ENCODE measurements around the gene ZNF202.
"Not testable (repeated sequence)": the region's sequence is repeated elsewhere in the genome, so short reads cannot be mapped to it uniquely, and the experiment has no call there.

ZNF202 gene

DNA sequence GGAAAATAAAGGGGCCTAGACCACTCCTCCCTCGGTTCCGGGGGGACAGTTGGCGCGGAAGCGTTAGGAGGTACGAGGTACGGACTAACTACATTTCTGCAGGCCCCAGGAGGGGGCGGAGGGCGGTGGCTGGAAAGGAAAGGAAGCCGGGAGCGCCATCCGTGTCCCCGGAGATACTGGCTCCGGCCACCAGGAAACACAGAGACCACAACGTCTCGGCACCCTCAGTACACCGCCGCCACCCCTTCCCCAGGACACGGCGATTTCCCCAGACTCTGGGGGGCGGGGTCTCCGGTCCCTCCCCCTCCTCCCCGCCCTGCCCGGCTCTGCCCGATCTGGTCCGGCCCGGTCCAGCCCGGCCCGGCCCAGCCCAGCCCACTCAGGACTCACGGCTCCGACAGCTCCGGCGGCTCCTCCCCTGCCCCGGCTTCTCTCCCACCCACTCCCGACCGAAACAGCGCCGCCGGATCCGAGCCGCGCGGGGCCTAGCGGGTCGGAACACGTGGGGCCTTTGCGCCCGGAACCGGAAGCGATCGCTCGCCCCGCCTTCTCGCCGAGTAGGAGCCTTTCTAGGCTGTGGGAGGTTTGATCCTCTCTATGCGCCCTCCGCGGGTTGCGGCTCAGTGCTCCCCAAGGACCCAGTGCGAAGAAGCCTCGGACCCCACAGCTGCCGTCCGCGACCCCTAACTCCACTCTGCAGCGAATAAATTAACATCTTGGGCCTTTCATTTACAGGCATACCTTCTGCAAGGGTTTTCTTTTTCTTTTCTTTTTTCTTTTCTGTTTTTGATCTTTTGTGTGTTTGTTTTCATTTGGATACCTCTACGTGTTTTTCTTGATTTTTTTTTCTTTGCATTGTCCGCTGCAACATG lies at the start of gene ZNF202:
Gene ZNF202, minus strand, starts transcription at position 502 of the 872 bp plus-strand sequence. CDS start 10,772 bp downstream, outside the sequence.
- DNase-seq = peak; percentile 92

DNA sequence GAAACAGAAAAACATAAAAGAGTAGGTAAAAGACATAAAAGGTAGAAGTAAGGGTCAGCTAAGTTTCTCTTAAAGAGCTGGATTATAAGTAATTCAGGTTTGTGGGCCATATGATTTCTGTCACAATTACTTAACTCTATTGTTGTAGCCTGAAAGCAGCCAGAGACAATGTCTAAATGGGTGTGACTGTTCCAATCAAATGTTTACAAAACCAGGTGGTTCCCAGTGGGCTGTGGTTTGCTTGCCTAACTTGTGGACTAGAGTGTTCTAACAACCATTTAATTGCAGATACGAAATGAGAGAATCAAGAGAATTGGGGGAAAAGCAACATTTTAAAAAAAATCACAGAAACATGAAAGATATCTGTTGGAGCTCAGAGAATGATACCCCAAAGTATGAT lies 42.1 kb upstream of the ZNF202 start:
- DNase-seq = no peak

DNA sequence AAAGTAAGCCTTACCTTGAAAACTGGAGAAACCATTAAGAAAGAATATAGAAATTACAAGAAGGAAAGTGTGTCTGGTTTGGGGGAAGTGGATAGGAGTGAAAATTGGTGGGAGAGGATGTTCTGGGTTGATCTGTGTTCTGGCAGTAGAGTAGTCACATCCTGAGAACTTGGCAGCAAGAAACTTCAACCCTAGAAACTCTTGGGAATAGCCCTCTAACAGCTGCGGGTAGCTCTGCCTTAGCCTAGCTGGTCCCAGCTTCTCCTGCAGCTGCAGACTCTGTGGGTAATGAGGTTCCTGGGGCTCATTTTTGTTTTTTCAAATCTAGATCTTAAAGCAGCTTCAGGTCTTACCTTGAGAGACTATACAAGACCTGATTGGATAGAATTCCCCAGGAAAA lies 37.1 kb upstream of the ZNF202 start:
- no peak for DNase-seq

DNA sequence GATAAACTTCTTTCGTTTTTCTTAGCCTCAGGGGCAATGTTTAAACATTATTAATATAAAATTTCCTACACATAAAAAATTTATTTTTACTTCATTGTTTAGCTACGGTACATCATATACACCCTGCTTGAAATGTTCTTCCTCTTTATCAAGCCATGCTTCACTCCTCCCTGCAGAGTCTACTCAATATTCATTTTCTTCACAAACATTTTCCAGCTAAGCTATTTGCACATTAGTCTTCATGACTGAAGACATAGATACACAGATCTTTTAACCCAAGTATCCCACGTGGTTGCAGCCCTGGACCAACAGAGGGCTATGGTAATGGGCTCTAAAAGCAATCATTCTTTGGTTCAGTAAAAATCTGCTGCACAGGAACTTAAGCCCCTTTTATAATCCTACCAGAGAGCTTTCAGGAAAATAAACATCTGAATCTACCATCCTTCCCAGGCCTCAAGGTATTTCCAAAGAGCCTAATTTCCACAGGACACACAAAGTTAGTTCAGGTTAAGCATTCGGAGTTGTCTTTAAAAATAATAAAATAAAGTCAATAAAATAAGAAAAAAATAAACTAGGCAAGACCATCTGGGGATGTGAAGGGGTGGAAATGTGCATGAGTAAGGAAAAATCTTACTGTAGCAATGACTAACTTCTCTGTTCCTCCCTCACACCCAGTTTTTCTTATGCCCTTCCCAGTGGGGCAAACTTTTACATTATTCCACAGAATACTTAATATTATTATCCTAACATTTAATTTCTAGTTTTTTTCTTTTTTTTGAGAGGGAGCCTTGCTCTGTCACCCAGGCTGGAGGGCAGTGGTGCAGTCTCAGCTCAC lies 34.5 kb upstream of the ZNF202 start:
- DNase-seq = no peak

DNA sequence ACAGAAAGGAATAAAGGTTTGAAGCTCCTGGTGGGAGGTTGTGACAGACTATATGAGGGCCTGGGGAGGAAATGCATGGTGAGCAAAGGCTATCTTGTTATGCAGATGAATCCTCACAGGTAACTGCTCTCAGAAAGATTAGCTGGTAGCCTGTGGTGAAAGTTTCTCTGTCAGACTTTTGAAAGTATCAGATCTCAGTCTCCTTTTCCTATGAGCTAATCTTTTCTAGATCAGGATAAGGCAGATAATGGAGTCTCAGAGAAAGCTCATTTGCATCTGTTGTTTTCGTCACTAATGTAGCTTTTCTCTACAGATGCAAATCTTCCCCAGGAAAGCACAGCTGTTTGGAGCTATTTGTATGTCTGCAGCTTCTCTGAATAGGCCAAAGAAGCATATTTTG lies 33.8 kb upstream of the ZNF202 start:
- DNase-seq = no peak

DNA sequence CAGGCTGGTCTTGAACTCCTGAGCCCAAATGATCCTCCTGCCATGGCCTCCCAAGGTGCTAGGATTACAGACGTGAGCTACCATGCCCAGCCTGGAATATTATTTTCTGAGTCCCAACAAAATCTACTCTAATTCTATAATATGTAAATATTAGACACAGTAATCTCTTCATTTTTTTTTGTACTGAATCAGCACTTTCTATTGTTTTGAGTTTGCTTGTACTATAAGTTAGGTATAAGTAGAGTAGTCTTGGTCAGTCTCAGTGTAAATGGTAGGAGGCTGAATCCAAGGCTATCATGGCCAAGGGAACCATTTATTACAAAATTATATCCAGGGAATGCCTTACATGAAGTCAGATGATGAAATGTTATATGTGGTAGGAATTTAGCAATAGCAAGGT lies 32.5 kb upstream of the ZNF202 start:
- no peak for DNase-seq

DNA sequence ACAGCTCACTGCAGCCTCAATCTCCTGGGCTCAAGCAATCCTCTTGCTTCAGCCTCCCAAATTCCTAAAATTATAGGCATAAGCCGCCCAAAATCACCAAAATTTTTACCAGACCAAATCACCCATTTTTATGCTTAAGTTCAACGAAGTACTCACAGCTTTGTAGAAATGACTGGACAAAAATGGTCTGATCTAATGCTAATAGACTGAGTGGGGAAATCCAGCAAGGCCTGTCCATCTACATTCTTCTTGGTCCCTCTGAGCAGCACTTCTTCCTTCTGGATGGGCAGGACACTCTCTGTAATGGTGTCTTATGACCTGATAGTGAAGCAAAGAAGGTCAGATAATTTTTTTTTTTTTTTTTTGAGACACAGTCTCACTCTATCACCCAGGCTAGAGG lies 31.6 kb upstream of the ZNF202 start:
- DNase-seq = no peak

DNA sequence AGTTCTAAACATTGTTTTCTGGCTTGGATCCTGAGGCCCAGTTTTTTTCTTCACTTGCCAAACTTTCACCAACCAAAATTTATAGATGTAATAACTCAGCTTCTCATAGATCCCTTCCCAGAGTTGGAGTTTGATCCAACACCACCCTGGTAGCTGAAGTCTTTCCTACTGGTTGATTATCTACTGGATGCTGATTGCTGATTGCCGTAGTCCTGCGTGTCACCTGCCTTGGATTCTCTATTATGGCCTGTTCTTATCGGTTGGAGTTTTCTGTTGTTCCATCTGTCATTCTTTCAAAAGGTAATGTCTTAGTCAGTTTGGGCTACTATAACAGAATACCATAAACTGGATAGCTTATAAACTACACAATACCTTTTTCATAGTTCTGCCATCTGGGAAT lies 30.2 kb upstream of the ZNF202 start:
- DNase-seq = no peak

DNA sequence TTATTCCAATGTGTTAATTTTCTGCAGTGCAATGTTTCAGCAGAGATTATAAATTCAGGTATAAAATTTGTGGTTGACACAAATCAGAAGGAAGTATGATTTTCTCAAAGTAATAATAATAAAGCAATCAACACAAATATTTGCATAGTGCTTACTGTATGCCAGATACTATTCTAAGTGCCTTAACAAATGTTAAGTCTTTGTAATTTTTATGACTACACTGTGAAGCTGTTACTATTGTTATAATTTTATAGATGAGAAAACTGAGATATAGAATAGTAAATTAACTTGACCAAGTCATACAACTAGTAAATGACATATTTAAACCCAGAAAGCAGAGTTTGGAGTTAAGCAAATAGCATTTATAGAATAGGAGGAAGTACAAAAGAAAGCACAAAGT lies 29.3 kb upstream of the ZNF202 start:
- no peak for DNase-seq

DNA sequence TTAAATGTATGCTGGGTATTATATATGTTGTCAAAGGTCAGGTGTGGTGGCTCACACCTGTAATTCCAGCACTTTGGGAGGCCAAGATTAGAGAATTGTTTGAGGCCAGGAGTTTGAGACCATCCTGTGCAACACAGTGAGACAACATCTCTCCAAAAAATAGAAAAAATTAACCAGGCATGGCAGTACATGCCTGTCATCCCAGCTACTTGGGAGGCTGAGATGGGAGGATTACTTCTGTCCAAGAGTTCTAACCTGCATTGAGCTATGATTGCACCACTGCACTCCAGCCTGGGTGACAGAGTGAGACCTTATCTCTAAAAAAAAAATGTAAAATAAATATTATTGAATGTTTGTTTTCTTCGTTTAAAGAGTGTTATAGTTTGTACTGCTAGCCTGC lies 24.1 kb upstream of the ZNF202 start:
- no peak for DNase-seq

DNA sequence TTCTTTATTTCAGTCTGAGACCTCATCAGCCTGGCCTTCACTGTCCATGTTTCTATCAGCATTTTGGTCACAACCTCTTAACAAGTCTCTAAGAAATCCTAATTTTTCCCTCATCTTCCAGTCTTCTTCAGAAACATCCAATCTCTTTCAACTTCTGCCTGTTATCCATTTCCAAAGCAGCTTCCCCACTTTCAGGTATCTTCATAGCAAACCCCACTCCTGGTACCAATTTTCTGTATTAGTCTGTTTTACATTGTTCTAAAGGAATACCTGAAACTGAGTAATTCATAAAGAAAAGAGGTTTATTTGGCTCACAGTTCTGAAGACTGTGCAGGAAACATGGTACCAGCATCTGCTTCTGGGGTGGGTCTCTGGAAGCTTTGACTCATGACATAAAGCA lies 21.0 kb upstream of the ZNF202 start:
- DNase-seq = no peak

DNA sequence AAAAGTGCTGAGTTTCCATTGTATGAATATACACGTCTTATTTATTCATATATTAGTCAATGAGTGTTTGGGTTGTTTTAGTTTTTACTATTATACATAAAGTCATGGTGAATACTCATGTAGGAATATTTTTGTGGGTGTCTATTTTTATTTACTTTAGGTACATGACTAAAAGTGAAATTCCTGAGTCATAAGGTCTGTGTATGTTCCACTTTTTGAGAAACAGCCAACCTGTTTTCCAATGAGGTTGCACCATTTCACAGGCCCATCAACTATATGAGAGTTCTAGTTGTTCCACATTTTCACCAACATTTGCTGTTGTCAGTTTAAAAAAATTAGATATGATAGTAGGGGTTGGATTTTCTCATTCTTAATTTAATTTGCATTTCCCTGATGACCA lies 19.4 kb upstream of the ZNF202 start:
- DNase-seq = no peak

DNA sequence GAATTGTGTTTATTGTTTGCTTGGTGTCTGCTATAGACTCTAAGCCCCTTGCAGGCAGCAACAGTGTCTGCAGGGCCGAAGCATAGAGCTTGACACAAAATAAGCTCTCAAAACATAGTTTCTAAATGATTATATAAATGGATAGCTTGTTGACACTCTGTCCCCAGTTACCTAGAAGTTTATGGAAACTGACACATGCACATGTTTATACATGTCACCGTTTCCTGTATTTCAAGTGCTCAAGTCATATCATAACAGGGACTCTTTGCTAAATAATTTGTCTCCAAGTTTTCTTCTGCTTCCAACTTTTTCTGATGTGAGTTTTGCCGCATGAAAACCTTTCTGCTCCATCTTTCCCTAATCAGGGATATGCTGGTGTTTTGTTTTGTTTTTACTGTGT lies 16.5 kb upstream of the ZNF202 start:
- DNase-seq = no peak

DNA sequence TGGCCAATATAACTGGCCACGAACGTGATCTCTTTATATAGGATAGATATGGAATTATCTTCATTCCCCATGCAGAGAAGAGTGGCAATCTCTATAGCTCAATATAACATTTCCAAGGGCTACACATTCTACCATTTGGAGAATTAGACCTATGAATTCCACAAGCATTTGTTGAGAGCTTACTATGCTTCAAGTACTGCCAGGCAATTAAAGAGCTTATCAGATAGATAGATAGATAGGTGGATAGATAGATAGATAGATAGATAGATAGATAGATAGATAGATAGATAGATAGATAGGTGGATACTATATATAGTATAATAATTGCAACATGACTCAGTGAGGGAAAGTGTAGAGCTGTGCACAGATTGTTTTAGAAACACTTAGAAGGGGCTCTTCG lies 14.4 kb upstream of the ZNF202 start:
- DNase-seq = no peak

DNA sequence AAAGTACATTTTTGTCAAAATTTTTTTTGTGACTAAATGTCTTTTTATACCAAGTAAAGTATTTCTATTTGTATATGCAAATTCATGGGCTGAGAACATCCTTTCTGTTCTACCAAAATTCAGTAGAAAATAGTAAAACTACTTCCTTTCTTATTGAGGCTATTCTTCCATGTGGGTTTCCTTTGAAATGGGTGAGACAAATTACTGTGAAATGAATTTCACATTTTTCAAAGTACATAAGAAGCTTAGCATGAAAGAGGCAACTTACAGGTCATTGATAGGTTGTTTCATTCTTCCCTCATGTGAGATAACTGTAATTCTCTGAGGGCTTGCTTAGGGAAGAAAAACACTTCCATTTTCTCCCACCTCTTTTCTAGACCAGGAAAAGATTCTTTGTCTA lies 13.9 kb upstream of the ZNF202 start:
- DNase-seq = no peak

DNA sequence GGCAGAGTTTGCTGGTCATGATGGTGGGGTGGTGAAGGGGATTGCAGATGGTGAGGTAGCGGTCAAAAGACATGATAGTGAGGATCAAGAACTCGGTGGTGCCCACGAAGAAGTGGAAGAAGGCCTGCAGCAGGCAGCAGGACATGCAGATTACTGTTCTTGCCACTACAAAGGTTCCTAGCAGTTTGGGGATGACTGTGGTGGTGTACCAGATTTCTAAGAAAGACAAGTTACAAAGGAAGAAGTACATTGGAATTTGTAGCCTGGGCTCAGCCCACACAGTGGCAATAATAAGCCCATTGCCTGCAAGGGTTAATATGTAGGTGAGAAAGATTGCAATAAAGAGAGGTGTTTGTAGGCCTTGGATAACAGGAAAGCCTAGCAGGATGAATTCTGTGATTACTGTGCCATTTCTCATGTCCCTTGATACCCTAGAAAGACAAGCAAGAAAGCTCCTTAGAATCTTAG lies 12.7 kb upstream of the ZNF202 start, which contains the start of gene OR6X1:
Gene OR6X1, minus strand, starts transcription at position 418 of the 468 bp plus-strand sequence. Its CDS starts 0 bp downstream, at position 418.
- no peak for DNase-seq

DNA sequence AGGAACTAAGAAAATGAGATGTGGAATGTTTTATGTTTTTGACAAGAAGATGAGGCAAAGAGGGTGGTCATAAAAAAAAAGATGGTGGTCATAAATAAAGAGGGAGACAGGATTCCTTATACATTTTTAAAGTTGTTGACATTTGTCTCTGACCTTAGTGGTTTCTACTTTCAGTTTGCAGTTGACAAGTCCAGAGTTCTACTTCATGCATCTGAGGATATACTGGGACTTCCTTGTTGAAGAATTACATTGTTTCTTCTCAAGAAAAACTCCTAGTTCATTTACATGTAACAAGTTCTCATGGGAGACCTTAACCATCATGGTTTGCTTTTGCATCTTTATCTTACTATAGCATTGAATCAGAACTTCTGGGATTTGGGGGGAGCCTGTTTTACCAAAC lies 11.7 kb upstream of the ZNF202 start:
- DNase-seq = no peak

DNA sequence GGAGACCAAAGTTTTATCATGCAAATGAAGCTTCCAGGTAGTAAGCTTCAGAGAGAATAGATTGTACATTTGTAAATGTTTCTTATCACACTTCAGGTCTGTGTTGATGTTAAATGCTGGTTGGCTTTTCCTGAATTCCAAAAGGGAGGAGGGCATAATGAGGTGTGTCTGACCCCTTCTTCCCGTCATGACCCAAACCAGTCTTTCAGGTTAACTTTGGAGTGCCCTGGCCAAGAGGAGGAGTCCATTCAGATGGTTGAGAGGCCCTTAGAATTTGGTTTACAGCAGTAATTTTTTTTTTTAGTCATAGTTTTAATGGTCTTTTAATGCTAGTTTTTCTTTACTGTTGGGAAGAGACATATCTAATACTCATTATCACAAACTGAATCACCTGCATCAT lies 10.3 kb upstream of the ZNF202 start:
- no peak for DNase-seq

DNA sequence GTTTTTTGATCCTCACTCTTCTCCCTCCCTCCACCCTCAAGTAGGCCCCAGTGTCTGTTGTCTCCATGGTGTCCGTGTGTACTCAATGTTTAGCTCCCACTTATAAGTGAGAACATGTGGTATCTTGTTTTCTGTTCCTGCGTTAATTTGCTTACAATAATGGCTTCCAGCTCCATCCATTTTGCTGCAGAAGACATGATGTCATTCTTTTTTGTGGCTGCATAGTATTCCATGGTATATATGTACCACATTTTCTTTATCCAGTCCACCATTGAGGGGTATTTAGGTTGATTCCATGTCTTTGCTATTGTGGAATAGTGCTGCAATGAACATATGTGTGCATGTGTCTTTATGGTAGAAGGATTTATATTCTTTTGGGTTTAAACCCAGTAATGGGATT lies 6.9 kb upstream of the ZNF202 start:
- DNase-seq = not testable (repeated sequence)

DNA sequence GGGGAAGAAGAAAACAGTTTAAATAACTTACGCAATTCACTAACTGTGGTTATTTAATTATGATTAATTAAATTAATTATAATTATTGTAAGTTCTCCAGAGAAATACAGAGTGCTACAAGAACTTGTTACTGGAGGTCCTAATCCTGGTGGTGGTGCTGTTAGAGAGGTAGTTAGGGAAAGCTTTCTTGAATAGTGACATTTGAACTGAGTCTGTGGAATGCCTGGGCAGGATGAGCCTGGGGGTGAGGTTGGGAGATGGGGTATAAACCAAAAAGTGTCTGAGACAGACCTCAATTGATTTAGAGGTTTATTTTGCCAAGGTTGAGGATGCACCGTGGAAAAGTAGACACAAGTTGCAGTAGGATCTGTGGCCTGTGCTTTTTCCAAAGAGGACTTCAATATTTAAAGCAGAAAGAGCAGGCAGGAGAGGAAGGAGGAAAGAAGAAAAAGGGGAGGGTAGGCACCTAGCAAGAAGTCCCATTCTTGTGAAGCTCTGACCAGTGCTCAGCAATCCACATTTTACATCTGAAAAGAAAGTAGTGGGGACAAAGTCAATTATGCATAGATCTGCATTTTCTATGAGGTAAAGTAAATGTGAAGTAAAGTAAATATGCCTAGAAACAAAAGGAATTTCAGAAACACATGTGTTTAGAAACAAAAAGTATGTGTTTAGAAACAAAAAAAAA lies 4.4 kb upstream of the ZNF202 start:
- DNase-seq = no peak

DNA sequence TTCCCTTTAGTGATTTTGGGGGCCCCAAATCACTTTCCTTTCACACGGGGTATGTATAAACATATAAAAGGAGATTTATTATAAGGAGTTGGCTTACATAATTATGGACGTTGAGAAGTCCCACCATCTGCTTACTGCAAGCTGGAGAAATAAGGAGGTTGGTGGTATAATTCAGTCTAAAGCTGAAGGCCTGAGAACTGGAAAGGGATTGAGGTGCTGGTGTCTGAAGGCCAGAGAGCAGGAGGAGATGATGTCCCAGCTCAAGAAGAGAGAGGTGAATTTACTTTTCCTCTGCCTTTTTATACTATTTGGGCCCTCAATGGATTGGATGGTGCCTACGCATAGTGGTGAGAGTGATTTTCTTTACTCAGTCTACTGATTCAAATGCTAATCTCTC lies 1.3 kb upstream of the ZNF202 start:
- no peak for DNase-seq

DNA sequence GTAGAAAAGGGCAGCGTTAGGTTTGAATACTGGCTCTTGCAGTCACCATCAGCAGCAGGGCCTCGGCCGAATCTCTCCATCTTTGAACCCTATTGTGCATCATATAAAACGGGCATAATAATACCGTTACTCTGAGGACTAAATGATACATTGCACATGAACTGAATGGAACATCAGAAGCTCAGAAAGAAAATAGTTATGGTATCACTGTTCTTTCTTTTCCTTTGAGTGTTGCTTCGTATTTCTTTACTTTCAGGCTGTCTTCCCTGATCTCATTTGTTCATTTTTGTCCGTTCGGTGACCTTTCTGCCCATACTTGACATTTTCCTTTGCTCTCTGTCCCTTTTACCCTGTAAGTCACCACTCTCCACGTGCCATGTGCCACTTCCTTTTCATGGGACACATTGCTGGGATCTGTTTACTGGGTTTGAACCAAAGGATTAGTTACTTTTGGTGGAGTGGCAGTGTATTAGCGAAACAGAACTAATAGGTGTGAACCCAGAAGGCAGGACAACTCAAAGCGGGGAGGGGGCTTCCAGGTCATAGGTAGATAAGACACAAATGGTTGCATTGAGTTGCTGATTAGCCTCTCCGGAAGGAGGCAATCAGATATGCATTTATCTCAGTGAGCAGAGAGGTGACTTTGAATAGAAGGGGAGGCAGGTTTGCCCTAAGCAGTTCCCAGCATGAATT lies 717 bp upstream of the ZNF202 start:
- no peak for DNase-seq

DNA sequence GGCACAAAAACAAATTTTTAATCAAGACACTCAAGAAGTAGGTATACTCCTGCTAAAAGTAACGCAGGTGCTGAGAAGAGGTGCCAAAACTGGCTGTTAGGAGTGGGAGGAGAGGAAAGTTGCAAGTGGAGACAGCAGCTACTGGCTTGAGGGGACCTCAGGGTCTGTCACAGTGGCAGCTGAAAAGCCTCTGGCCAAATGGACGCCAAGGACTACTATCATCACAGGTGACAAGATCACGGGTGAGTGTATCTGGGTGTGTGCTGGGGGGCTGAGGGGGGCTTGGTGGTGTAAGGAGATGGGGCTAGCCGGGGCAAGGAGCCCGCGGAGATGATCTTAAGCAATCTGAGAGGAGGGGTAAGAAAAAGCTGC lies 687 bp downstream of the ZNF202 start:
- no peak for DNase-seq
